Dermis blood vessel endothelial cell (primary cell): ENCODE measurements around the gene RAD51B. TPM values are rescaled to one million over a fixed set of nuclear protein-coding genes. Genes with fewer than 3 reads are reported as not detected.
"Not testable (repeated sequence)": the region's sequence is repeated elsewhere in the genome, so short reads cannot be mapped to it uniquely, and the experiment has no call there.

ENCODE experiments used
- DNase-seq: peaks from one replicate; pipeline ENCODE4 v3.0.0; 2010
- total RNA-seq: library from RNA; depleted of rRNA; stranded (reverse); fragments of >200 nt; gene quantifications from 2 replicates; pipeline ENCODE4 v1.2.3, GENCODE V29; 2014

Gene RAD51B
- total RNA-seq, 1 donor from 2014 or later = 22.8 TPM

- DNase-seq = no peak
These were observed 928.7 kb downstream of the RAD51B start for GRCh38 chr14:68748260-68748659.

- DNase-seq = no peak
These were observed 929.1 kb downstream of the RAD51B start for GRCh38 chr14:68748691-68749090.

- no peak for DNase-seq
These were observed 930.2 kb downstream of the RAD51B start for GRCh38 chr14:68749487-68750475.

- no peak for DNase-seq
These were observed 932.9 kb downstream of the RAD51B start for GRCh38 chr14:68752271-68753006.

GRCh38 chr14:68753690-68754089 lies 934.1 kb downstream of the RAD51B start:
- DNase-seq = no peak

GRCh38 chr14:68755016-68755353 lies 935.4 kb downstream of the RAD51B start:
- no peak for DNase-seq

- DNase-seq = no peak
These were observed 936.5 kb downstream of the RAD51B start for GRCh38 chr14:68756000-68756481.

GRCh38 chr14:68756734-68757133 lies 937.2 kb downstream of the RAD51B start:
- DNase-seq = no peak

GRCh38 chr14:68757618-68758081 lies 938.1 kb downstream of the RAD51B start:
- DNase-seq = peak; percentile 29

GRCh38 chr14:68758301-68758700 lies 938.7 kb downstream of the RAD51B start:
- DNase-seq = no peak

- no peak for DNase-seq
These were observed 939.5 kb downstream of the RAD51B start for GRCh38 chr14:68759017-68759560.

- DNase-seq = no peak
These were observed 940.4 kb downstream of the RAD51B start for GRCh38 chr14:68759937-68760336.

GRCh38 chr14:68760761-68761160 lies 941.2 kb downstream of the RAD51B start:
- peak; percentile 26 for DNase-seq

GRCh38 chr14:68761391-68761790 lies 941.8 kb downstream of the RAD51B start:
- DNase-seq = no peak

- peak; percentile 53 for DNase-seq
These were observed 943.6 kb downstream of the RAD51B start for GRCh38 chr14:68762953-68763764.

- not testable (repeated sequence) for DNase-seq
These were observed 944.3 kb downstream of the RAD51B start for GRCh38 chr14:68763843-68764242.

GRCh38 chr14:68766299-68767247 lies 947.0 kb downstream of the RAD51B start:
- DNase-seq = no peak

GRCh38 chr14:68767248-68767645 lies 947.7 kb downstream of the RAD51B start:
- DNase-seq = no peak

GRCh38 chr14:68768316-68768715 lies 948.7 kb downstream of the RAD51B start:
- DNase-seq = no peak

GRCh38 chr14:68770051-68770450 lies 950.5 kb downstream of the RAD51B start:
- no peak for DNase-seq
